ENCODE results near the gene BATF3.

Gene BATF3

DNA sequence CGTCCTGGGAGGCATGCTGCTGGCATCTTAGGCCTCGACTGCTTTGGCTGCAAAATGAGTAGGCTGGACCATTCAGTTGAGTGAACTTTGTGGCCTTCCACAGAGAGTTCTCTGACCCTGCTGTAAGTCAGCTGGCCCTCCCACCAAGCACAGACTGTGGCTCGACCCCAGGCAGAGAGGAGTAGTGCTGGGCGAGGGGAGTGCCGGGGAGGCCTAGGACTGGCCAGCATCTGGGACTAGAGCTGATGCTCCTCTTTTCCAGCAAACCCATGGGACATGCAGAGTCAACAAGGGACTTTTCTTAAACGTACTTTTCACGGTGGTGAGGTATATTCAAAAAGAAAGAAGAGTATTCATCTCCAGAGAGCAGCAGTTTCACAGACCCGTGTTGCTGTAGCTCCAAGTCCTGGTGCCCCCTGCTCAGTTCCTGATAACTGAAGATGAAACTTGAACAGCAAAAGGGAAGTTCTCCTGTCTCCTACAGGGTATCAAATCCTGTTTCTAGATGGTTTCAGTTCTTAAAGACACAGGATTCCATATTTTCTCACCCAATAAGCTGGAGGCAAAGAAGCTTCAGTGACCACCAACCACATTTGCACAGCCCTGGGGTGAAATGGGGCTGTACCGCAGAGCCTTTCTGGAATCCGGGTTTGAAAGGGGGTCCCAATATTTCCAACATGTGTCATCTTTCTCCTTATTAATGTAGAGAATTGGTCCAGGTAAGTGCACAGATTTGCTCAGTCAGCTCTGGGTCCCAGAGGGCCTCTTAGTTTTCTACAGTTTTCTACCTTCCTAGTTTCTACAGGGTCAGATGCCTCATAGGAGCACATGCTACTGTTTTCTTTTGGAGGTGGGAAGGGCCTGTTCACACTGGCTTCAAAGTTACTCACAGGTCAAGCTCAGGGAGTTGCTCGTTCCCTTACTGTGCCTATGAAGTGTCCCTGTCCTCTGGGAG lies 20.9 kb downstream of the BATF3 start:
- TF ChIP-seq, protein P1, sequence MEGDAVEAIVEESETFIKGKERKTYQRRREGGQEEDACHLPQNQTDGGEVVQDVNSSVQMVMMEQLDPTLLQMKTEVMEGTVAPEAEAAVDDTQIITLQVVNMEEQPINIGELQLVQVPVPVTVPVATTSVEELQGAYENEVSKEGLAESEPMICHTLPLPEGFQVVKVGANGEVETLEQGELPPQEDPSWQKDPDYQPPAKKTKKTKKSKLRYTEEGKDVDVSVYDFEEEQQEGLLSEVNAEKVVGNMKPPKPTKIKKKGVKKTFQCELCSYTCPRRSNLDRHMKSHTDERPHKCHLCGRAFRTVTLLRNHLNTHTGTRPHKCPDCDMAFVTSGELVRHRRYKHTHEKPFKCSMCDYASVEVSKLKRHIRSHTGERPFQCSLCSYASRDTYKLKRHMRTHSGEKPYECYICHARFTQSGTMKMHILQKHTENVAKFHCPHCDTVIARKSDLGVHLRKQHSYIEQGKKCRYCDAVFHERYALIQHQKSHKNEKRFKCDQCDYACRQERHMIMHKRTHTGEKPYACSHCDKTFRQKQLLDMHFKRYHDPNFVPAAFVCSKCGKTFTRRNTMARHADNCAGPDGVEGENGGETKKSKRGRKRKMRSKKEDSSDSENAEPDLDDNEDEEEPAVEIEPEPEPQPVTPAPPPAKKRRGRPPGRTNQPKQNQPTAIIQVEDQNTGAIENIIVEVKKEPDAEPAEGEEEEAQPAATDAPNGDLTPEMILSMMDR (IDR thresholded peaks at IDR 0.05): no peak
- no peak overlapping the region for H3K4me3 ChIP-seq (ENCODE audit: low read depth in 1 of 2, low read length in 1 of 2)
- no peaks in the 10 kb centered on the region for H3K9me3 ChIP-seq
- H3K4me1 ChIP-seq (ENCODE audit: control insufficient read depth in 1 of 2, insufficient read depth in 1 of 2, low read depth in 1 of 2, low read length in 1 of 2): peaks cover 31 to 35% of the 10 kb centered on the region in 2 experiments
- no peak overlapping the region for H3K27ac ChIP-seq
- no peaks in the 10 kb centered on the region for H3K27me3 ChIP-seq
- H3K36me3 ChIP-seq: no peaks in the 10 kb centered on the region

DNA sequence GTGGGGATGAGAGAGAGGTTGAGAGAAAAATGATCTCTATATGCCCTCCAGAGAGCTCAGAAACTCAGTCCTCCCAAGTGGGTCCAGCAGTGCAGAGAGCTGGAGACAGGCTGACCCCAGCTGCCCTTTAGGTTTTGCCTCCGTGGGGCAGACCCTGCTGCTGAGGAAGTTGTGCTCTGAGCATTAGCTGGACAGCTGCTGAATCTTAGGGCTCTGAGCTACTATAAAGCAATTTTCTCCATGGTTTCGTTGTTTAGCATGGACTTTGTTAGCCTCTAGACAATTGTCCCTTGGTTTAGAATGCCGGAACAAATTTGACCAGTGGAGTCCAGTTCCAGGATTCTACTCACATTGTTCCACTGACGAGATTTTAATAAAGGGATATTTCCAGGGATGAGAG lies 22.1 kb downstream of the BATF3 start:
- no peaks in the 10 kb centered on the region for H3K27me3 ChIP-seq
- H3K4me3 ChIP-seq (ENCODE audit: low read depth in 1 of 2, low read length in 1 of 2): no peak overlapping the region

DNA sequence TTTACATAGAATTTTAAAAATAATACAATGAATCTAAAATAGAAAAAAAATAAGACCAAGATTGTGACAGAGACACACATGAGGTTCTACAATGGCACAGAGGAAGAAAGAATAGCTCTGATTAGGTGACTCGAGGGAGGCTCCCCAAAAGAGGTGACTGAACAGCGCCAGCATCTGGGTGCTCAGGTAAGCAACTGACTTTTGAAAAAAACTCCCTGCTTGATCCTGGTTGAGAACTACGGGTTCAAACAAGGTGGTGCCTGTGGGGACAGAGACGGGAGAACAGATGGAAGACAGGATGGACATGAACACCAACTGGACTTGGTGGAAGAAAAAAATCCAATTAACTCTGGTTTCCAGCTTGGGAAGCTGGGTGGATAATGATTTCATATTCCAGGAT lies 22.5 kb downstream of the BATF3 start:
- no peaks in the 10 kb centered on the region for H3K36me3 ChIP-seq
- no peaks in the 10 kb centered on the region for H3K27me3 ChIP-seq
- no peak overlapping the region for H3K27ac ChIP-seq
- peaks cover 24 to 25% of the 10 kb centered on the region in 2 experiments for H3K4me1 ChIP-seq (ENCODE audit: control insufficient read depth in 1 of 2, insufficient read depth in 1 of 2, low read depth in 1 of 2, low read length in 1 of 2)
- TF ChIP-seq, protein P1 (IDR thresholded peaks at IDR 0.05): no peak
- no peak overlapping the region for H3K4me3 ChIP-seq (ENCODE audit: low read depth in 1 of 2, low read length in 1 of 2)
- H3K9me3 ChIP-seq: no peaks in the 10 kb centered on the region

More for the DNA sequence above, 22.1 kb downstream of the BATF3 start:
- Histone ChIP-seq H3K36me3 (no peaks in the 10 kb centered on the region), H3K4me1 (ENCODE audit: control insufficient read depth in 1 of 2, insufficient read depth in 1 of 2, low read depth in 1 of 2, low read length in 1 of 2) (peaks cover 24 to 26% of the 10 kb centered on the region in 2 experiments), H3K9me3 (no peaks in the 10 kb centered on the region), H3K27ac (no peak overlapping the region)
- TF ChIP-seq, protein P1 (IDR thresholded peaks at IDR 0.05): no peak

DNA sequence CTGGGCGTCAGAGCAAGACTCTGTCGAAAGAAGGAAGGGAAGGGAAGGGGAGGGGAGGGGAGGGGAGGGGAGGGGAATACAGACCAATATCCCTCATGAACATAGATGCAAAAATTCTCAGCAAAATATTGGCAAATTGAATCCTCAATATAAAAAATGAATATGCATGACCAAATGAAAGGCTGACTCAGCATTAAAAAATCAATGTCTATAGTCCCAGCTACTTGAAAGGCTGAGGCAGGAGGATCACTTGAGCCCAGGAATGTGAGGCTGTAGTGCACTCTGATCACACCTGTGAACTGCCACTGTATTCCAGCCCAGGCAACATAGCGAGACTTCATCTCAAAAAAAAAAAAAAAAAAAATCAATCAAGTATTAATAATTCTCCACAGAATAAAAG lies 24.0 kb downstream of the BATF3 start:
- no peaks in the 10 kb centered on the region for H3K9me3 ChIP-seq
- no peaks in the 10 kb centered on the region for H3K27me3 ChIP-seq
- TF ChIP-seq, protein P1 (IDR thresholded peaks at IDR 0.05): no peak
- no peak overlapping the region for H3K27ac ChIP-seq
- no peak overlapping the region for H3K4me3 ChIP-seq (ENCODE audit: low read depth in 1 of 2, low read length in 1 of 2)
- H3K4me1 ChIP-seq (ENCODE audit: control insufficient read depth in 1 of 2, insufficient read depth in 1 of 2, low read depth in 1 of 2, low read length in 1 of 2): peaks cover 24 to 25% of the 10 kb centered on the region in 2 experiments
- H3K36me3 ChIP-seq: no peaks in the 10 kb centered on the region

- H3K27me3 ChIP-seq: no peaks in the 10 kb centered on the region
- TF ChIP-seq, protein P1 (IDR thresholded peaks at IDR 0.05): no peak
- no peak overlapping the region for H3K27ac ChIP-seq
- peaks cover 28 to 31% of the 10 kb centered on the region in 2 experiments for H3K4me1 ChIP-seq (ENCODE audit: control insufficient read depth in 1 of 2, insufficient read depth in 1 of 2, low read depth in 1 of 2, low read length in 1 of 2)
- H3K9me3 ChIP-seq: no peaks in the 10 kb centered on the region
- no peaks in the 10 kb centered on the region for H3K36me3 ChIP-seq
- H3K4me3 ChIP-seq (ENCODE audit: low read depth in 1 of 2, low read length in 1 of 2): no peak overlapping the region
Observed at GRCh38 chr1:212674872-212675271, 24.8 kb downstream of the BATF3 start.

All from neutrophil (primary cell).